Parathyroid adenoma (tissue), 2 donors: ENCODE measurements around the gene KRT77.
A peak's percentile ranks its signal among the peaks of the same experiment; 100 is the strongest.

Experiments
- H2AFZ ChIP-seq: fragments of 300-600 bp; sonication (generic); one replicate; pipeline ENCODE4 v1.7.0; 2017; ENCODE audit warnings: antibody characterized with exemption, mild to moderate bottlenecking
- H3K27ac ChIP-seq: fragments of 300-600 bp; sonication (generic); one replicate; pipeline ENCODE4 v1.7.0; 2017
- H3K27me3 ChIP-seq: fragments of 300-600 bp; sonication (generic); one replicate; pipeline ENCODE4 v1.7.0; 2017; ENCODE audit warnings: low read length; ENCODE audit not compliant: control insufficient read depth, insufficient read depth
- H3K36me3 ChIP-seq: fragments of 300-600 bp; sonication (generic); one replicate; pipeline ENCODE4 v1.7.0; 2017; ENCODE audit warnings: low read length; ENCODE audit not compliant: control insufficient read depth, insufficient read depth
- H3K4me1 ChIP-seq: fragments of 300-600 bp; sonication (generic); one replicate; pipeline ENCODE4 v1.7.0; 2017; ENCODE audit warnings: control low read depth
- H3K4me2 ChIP-seq: fragments of 300-600 bp; sonication (generic); one replicate; pipeline ENCODE4 v1.7.0; 2017; ENCODE audit warnings: low read length
- H3K4me3 ChIP-seq: fragments of 300-600 bp; sonication (generic); one replicate; pipeline ENCODE4 v1.7.0; 2017; ENCODE audit warnings: low read depth, low read length
- H3K79me2 ChIP-seq: fragments of 300-600 bp; sonication (generic); one replicate; pipeline ENCODE4 v1.7.0; 2017; ENCODE audit warnings: control low read depth
- H3K9ac ChIP-seq: fragments of 300-600 bp; sonication (generic); one replicate; pipeline ENCODE4 v1.7.0; 2017; ENCODE audit warnings: mild to moderate bottlenecking
- H3K9me3 ChIP-seq: fragments of 300-600 bp; sonication (generic); one replicate; pipeline ENCODE4 v1.7.0; 2017; ENCODE audit warnings: low read length; ENCODE audit not compliant: control insufficient read depth
- CTCF ChIP-seq: fragments of 300-600 bp; sonication (generic); IDR thresholded peaks from one replicate; pipeline ENCODE4 v1.7.0; 2017; ENCODE audit warnings: antibody characterized with exemption, mild to moderate bottlenecking
- donor health status: primary hyperparathyroidism.

Gene KRT77

GRCh38 chr12:52741375-52742195, 38.3 kb upstream of the KRT77 start:
- Histone ChIP-seq H3K79me2 (no peaks in the 10 kb centered on the region), H3K4me3 (no peak overlapping the region), H3K27ac (no peak overlapping the region), H3K36me3 (no peaks in the 10 kb centered on the region), H3K27me3 (no peaks in the 10 kb centered on the region), H3K9me3 (no peaks in the 10 kb centered on the region), H3K4me1 (peaks cover 12% of the 10 kb centered on the region), H3K4me2 (no peak overlapping the region), H3K9ac (no peak overlapping the region), H2AFZ (peak overlapping the region; percentile 56)
- TF ChIP-seq CTCF = no peak

GRCh38 chr12:52740584-52740983, 37.3 kb upstream of the KRT77 start:
- H3K27me3 ChIP-seq = no peaks in the 10 kb centered on the region
- peak overlapping the region; percentile 37 for H3K27ac ChIP-seq
- H3K9me3 ChIP-seq = no peaks in the 10 kb centered on the region
- no peak overlapping the region for H2AFZ ChIP-seq
- H3K4me2 ChIP-seq = no peak overlapping the region
- no peak for TF ChIP-seq CTCF
- H3K79me2 ChIP-seq = no peaks in the 10 kb centered on the region
- no peak overlapping the region for H3K9ac ChIP-seq
- peaks cover 12% of the 10 kb centered on the region for H3K4me1 ChIP-seq
- no peaks in the 10 kb centered on the region for H3K36me3 ChIP-seq
- H3K4me3 ChIP-seq = no peak overlapping the region

- H3K4me1 ChIP-seq = peaks cover 12% of the 10 kb centered on the region
- H3K9ac ChIP-seq = no peak overlapping the region
- H3K4me2 ChIP-seq = no peak overlapping the region
- H3K79me2 ChIP-seq = no peaks in the 10 kb centered on the region
- no peaks in the 10 kb centered on the region for H3K9me3 ChIP-seq
- no peak overlapping the region for H3K4me3 ChIP-seq
- H3K36me3 ChIP-seq = no peaks in the 10 kb centered on the region
- no peaks in the 10 kb centered on the region for H3K27me3 ChIP-seq
- no peak overlapping the region for H2AFZ ChIP-seq
- peak overlapping the region; percentile 37 for H3K27ac ChIP-seq
- no peak for TF ChIP-seq CTCF
Measured at GRCh38 chr12:52739963-52740362, 36.6 kb upstream of the KRT77 start.

GRCh38 chr12:52735816-52736632, 32.7 kb upstream of the KRT77 start:
- Histone ChIP-seq H3K9ac (no peak overlapping the region), H3K4me2 (no peak overlapping the region), H2AFZ (no peak overlapping the region), H3K36me3 (no peaks in the 10 kb centered on the region), H3K4me3 (no peak overlapping the region), H3K9me3 (no peaks in the 10 kb centered on the region), H3K4me1 (peaks cover 10% of the 10 kb centered on the region), H3K79me2 (no peaks in the 10 kb centered on the region), H3K27me3 (no peaks in the 10 kb centered on the region), H3K27ac (no peak overlapping the region)
- no peak for TF ChIP-seq CTCF
